ENCODE measurements around the gene CD163.

GRCh38 chr12:7495136-7495535, 8.4 kb downstream of the CD163 start:
- TF ChIP-seq POLR2A (IDR thresholded peaks at IDR 0.05) (no peak), EP300 (IDR thresholded peaks at IDR 0.05) (no peak)
- TF ChIP-seq, protein P1, sequence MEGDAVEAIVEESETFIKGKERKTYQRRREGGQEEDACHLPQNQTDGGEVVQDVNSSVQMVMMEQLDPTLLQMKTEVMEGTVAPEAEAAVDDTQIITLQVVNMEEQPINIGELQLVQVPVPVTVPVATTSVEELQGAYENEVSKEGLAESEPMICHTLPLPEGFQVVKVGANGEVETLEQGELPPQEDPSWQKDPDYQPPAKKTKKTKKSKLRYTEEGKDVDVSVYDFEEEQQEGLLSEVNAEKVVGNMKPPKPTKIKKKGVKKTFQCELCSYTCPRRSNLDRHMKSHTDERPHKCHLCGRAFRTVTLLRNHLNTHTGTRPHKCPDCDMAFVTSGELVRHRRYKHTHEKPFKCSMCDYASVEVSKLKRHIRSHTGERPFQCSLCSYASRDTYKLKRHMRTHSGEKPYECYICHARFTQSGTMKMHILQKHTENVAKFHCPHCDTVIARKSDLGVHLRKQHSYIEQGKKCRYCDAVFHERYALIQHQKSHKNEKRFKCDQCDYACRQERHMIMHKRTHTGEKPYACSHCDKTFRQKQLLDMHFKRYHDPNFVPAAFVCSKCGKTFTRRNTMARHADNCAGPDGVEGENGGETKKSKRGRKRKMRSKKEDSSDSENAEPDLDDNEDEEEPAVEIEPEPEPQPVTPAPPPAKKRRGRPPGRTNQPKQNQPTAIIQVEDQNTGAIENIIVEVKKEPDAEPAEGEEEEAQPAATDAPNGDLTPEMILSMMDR (IDR thresholded peaks at IDR 0.05) = no peak

Measured in ovary (tissue), 3 donors.